Measurements from ENCODE around the gene PSMD3. TPM values are rescaled to one million over a fixed set of nuclear protein-coding genes. Genes with fewer than 3 reads are reported as not detected.
A peak's percentile ranks its signal among the peaks of the same experiment; 100 is the strongest.
"Not testable (repeated sequence)": the region's sequence is repeated elsewhere in the genome, so short reads cannot be mapped to it uniquely, and the experiment has no call there.

The PSMD3 gene
- total and polyA plus RNA-seq, 4 donors = 54.3 to 136 (median 104) TPM

GRCh38 chr17:39981766-39982375 lies 1.3 kb downstream of the PSMD3 start:
- H3K36me3 ChIP-seq (ENCODE audit: control insufficient read depth, insufficient read depth, low read length) = peaks cover 30% of the 10 kb centered on the region
- no peak overlapping the region for H3K27ac ChIP-seq (ENCODE audit: low read depth, low read length)
- peak overlapping the region; percentile 86 for H3K4me3 ChIP-seq (ENCODE audit: low read depth, low read length)
- no peak for DNase-seq (ENCODE audit: low read depth in 4 of 6, low spot score in 6 of 6)
- no peaks in the 10 kb centered on the region for H3K4me1 ChIP-seq (ENCODE audit: control insufficient read depth, insufficient read depth, low read length)
- no peaks in the 10 kb centered on the region for H3K27me3 ChIP-seq (ENCODE audit: control insufficient read depth, insufficient read depth, low read length)
- H3K9me3 ChIP-seq (ENCODE audit: control insufficient read depth, insufficient read depth, low read length) = no peaks in the 10 kb centered on the region
- WGBS (ENCODE audit: insufficient coverage) = 17% methylated on average over 3 of the region's 7 CpGs

DNA sequence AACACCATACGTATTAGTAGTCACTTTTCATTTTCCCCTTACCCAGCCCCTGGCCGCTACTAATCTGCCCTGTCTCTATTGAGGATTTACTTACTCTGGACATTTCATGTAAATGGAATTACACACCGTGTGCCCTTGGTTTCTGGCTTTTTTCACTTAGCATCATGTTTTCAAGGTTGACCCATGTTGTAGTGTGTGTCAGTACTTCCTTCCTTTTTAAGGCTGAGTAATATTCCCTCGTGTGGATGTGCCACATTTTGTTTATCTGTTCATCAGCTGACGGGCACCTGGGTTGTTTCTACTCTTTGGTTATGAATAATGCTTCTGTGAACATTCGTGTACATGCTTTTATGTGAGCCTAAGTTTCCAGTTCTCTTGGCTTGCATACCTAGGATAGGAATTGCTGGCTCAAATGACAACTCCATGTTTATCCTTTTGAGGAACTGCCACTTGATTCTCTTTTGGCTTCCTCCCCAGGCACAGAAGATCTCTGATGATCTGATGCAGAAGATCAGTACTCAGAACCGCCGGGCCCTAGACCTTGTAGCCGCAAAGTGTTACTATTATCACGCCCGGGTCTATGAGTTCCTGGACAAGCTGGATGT lies 7.7 kb downstream of the PSMD3 start:
- H3K36me3 ChIP-seq (ENCODE audit: control insufficient read depth, insufficient read depth, low read length) = peaks cover 90% of the 10 kb centered on the region
- H3K4me1 ChIP-seq (ENCODE audit: control insufficient read depth, insufficient read depth, low read length) = no peaks in the 10 kb centered on the region
- no peaks in the 10 kb centered on the region for H3K27me3 ChIP-seq (ENCODE audit: control insufficient read depth, insufficient read depth, low read length)
- H3K27ac ChIP-seq (ENCODE audit: low read depth, low read length) = no peak overlapping the region
- no peak overlapping the region for H3K4me3 ChIP-seq (ENCODE audit: low read depth, low read length)
- no peak for DNase-seq (ENCODE audit: low read depth in 4 of 6, low spot score in 6 of 6)
- WGBS (ENCODE audit: insufficient coverage) = 94% methylated on average over 9 of the region's 11 CpGs
- H3K9me3 ChIP-seq (ENCODE audit: control insufficient read depth, insufficient read depth, low read length) = no peaks in the 10 kb centered on the region

- Histone ChIP-seq H3K9me3 (ENCODE audit: control insufficient read depth, insufficient read depth, low read length) (no peaks in the 10 kb centered on the region), H3K4me3 (ENCODE audit: low read depth, low read length) (no peak overlapping the region), H3K36me3 (ENCODE audit: control insufficient read depth, insufficient read depth, low read length) (peaks cover 94% of the 10 kb centered on the region), H3K27me3 (ENCODE audit: control insufficient read depth, insufficient read depth, low read length) (no peaks in the 10 kb centered on the region), H3K4me1 (ENCODE audit: control insufficient read depth, insufficient read depth, low read length) (no peaks in the 10 kb centered on the region), H3K27ac (ENCODE audit: low read depth, low read length) (no peak overlapping the region)
- DNase-seq (ENCODE audit: low read depth in 4 of 6, low spot score in 6 of 6) = no peak
- 95% methylated on average over 11 of the region's 11 CpGs for WGBS (ENCODE audit: insufficient coverage)
Measured at GRCh38 chr17:39994448-39994847, 13.8 kb downstream of the PSMD3 start.

DNA sequence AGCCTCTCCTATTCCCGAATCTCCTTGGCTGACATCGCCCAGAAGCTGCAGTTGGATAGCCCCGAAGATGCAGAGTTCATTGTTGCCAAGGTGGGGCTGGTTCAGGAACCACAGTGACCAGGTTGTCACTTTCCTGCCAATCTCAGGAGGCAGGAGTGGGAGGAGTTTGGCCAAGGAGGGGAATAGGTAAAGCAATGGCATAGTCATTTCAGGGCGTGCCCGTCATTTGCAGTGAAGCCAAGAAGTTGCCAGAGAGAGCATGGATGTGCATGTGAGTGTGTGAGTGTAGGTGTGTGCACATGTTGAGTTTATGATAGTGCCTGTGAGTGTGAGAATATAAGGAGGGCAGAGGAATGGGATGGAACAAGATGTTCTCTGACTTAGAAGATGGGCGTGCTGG lies 14.8 kb downstream of the PSMD3 start:
- H3K27me3 ChIP-seq (ENCODE audit: control insufficient read depth, insufficient read depth, low read length) = no peaks in the 10 kb centered on the region
- H3K4me1 ChIP-seq (ENCODE audit: control insufficient read depth, insufficient read depth, low read length) = no peaks in the 10 kb centered on the region
- 100% methylated on average over 5 of the region's 6 CpGs for WGBS (ENCODE audit: insufficient coverage)
- peaks cover 84% of the 10 kb centered on the region for H3K36me3 ChIP-seq (ENCODE audit: control insufficient read depth, insufficient read depth, low read length)
- no peak for DNase-seq (ENCODE audit: low read depth in 4 of 6, low spot score in 6 of 6)
- H3K27ac ChIP-seq (ENCODE audit: low read depth, low read length) = no peak overlapping the region
- no peaks in the 10 kb centered on the region for H3K9me3 ChIP-seq (ENCODE audit: control insufficient read depth, insufficient read depth, low read length)
- no peak overlapping the region for H3K4me3 ChIP-seq (ENCODE audit: low read depth, low read length)

- peaks cover 76% of the 10 kb centered on the region for H3K36me3 ChIP-seq (ENCODE audit: control insufficient read depth, insufficient read depth, low read length)
- no peak overlapping the region for H3K4me3 ChIP-seq (ENCODE audit: low read depth, low read length)
- H3K4me1 ChIP-seq (ENCODE audit: control insufficient read depth, insufficient read depth, low read length) = no peaks in the 10 kb centered on the region
- H3K27ac ChIP-seq (ENCODE audit: low read depth, low read length) = no peak overlapping the region
- H3K9me3 ChIP-seq (ENCODE audit: control insufficient read depth, insufficient read depth, low read length) = no peaks in the 10 kb centered on the region
- DNase-seq (ENCODE audit: low read depth in 4 of 6, low spot score in 6 of 6) = no peak
- WGBS (ENCODE audit: insufficient coverage) = 98% methylated on average over 7 of the region's 8 CpGs
- H3K27me3 ChIP-seq (ENCODE audit: control insufficient read depth, insufficient read depth, low read length) = no peaks in the 10 kb centered on the region
Measured at GRCh38 chr17:39996162-39996561, 15.6 kb downstream of the PSMD3 start.

DNA sequence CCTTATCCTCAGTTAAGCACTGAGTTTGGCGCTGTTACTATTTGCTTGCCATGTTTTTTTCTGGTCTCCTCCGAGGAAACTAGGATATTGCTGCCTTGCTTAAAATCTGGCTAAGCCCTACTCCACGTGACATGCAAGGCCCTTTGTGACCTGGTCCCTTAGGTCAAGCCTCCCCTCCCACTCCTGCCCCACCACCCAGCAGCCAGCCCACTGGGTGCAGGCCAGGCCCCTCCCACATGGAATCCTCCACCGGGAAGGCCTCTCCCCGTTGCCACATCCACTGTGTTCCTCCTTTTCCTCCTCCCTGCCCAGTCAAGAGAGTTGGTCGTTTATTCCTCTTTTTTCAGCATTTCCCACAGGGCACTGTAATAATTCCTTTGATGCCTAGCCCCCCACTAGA lies 16.2 kb downstream of the PSMD3 start:
- DNase-seq (ENCODE audit: low read depth in 4 of 6, low spot score in 6 of 6) = no peak
- Histone ChIP-seq H3K4me1 (ENCODE audit: control insufficient read depth, insufficient read depth, low read length) (no peaks in the 10 kb centered on the region), H3K4me3 (ENCODE audit: low read depth, low read length) (no peak overlapping the region), H3K36me3 (ENCODE audit: control insufficient read depth, insufficient read depth, low read length) (peaks cover 70% of the 10 kb centered on the region), H3K9me3 (ENCODE audit: control insufficient read depth, insufficient read depth, low read length) (no peaks in the 10 kb centered on the region), H3K27me3 (ENCODE audit: control insufficient read depth, insufficient read depth, low read length) (no peaks in the 10 kb centered on the region), H3K27ac (ENCODE audit: low read depth, low read length) (no peak overlapping the region)
- WGBS (ENCODE audit: insufficient coverage) = 72% methylated on average over 6 of the region's 6 CpGs

- H3K27ac ChIP-seq (ENCODE audit: low read depth, low read length) = no peak overlapping the region
Measured at GRCh38 chr17:39997543-39997942, 16.9 kb downstream of the PSMD3 start.

GRCh38 chr17:39999067-39999466 lies 18.5 kb downstream of the PSMD3 start:
- Histone ChIP-seq H3K36me3 (ENCODE audit: control insufficient read depth, insufficient read depth, low read length) (peaks cover 47% of the 10 kb centered on the region), H3K4me1 (ENCODE audit: control insufficient read depth, insufficient read depth, low read length) (no peaks in the 10 kb centered on the region), H3K4me3 (ENCODE audit: low read depth, low read length) (no peak overlapping the region), H3K27ac (ENCODE audit: low read depth, low read length) (no peak overlapping the region), H3K27me3 (ENCODE audit: control insufficient read depth, insufficient read depth, low read length) (no peaks in the 10 kb centered on the region), H3K9me3 (ENCODE audit: control insufficient read depth, insufficient read depth, low read length) (no peaks in the 10 kb centered on the region)
- WGBS (ENCODE audit: insufficient coverage) = 93% methylated on average over 3 of the region's 4 CpGs
- no peak for DNase-seq (ENCODE audit: low read depth in 4 of 6, low spot score in 6 of 6)

More at GRCh38 chr17:39997543-39997942, 16.9 kb downstream of the PSMD3 start:
- Histone ChIP-seq H3K4me3 (ENCODE audit: low read depth, low read length) (no peak overlapping the region), H3K36me3 (ENCODE audit: control insufficient read depth, insufficient read depth, low read length) (peaks cover 63% of the 10 kb centered on the region), H3K4me1 (ENCODE audit: control insufficient read depth, insufficient read depth, low read length) (no peaks in the 10 kb centered on the region), H3K9me3 (ENCODE audit: control insufficient read depth, insufficient read depth, low read length) (no peaks in the 10 kb centered on the region), H3K27me3 (ENCODE audit: control insufficient read depth, insufficient read depth, low read length) (no peaks in the 10 kb centered on the region)
- no peak for DNase-seq (ENCODE audit: low read depth in 4 of 6, low spot score in 6 of 6)
- no CpG with 5 or more reads among the region's 4 CpGs for WGBS (ENCODE audit: insufficient coverage)

DNA sequence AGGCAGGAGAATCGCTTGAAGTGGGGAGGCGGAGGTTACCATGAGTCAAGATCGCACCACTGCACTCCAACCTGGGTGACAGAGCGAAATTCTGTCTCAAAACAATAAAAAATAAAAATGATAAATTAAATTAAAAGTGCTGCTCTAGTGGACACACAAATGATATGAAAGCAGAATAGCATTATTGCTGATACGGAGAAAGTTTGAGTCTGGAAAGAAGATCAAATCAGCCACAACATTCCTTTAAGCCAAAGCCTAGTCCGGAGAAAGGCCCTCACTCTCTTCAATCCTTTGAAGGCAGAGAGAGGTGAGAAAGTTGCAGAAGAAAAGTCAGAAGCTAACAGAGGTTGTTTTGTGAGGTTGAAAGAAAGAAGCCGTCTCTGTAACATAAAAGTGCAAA lies 19.6 kb downstream of the PSMD3 start:
- Histone ChIP-seq H3K27me3 (ENCODE audit: control insufficient read depth, insufficient read depth, low read length) (no peaks in the 10 kb centered on the region), H3K27ac (ENCODE audit: low read depth, low read length) (no peak overlapping the region), H3K9me3 (ENCODE audit: control insufficient read depth, insufficient read depth, low read length) (no peaks in the 10 kb centered on the region), H3K36me3 (ENCODE audit: control insufficient read depth, insufficient read depth, low read length) (peaks cover 36% of the 10 kb centered on the region), H3K4me1 (ENCODE audit: control insufficient read depth, insufficient read depth, low read length) (no peaks in the 10 kb centered on the region), H3K4me3 (ENCODE audit: low read depth, low read length) (no peak overlapping the region)
- 93% methylated on average over 3 of the region's 7 CpGs for WGBS (ENCODE audit: insufficient coverage)
- DNase-seq (ENCODE audit: low read depth in 4 of 6, low spot score in 6 of 6) = no peak

DNA sequence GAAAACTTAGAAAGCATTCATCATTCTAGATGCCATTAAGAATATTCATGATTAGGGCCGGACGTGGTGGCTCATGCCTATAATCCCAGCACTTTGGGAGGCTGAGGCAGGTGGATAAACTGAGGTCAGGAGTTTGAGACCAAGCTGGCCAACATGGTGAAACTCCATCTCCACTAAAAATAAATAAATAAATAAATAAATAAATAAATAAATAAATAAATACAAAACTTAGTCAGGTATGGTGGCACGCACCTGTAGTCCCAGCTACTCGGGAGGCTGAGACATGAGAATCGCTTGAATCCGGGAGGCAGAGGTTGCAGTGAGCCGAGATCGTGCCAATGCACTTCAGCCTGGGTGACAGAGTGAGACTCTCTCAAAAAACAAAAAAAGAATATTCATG lies 20.7 kb downstream of the PSMD3 start:
- not testable (repeated sequence) for H3K9me3 ChIP-seq (ENCODE audit: control insufficient read depth, insufficient read depth, low read length); H3K4me3 ChIP-seq (ENCODE audit: low read depth, low read length); H3K27ac ChIP-seq (ENCODE audit: low read depth, low read length); DNase-seq (ENCODE audit: low read depth in 4 of 6, low spot score in 6 of 6); H3K27me3 ChIP-seq (ENCODE audit: control insufficient read depth, insufficient read depth, low read length); H3K4me1 ChIP-seq (ENCODE audit: control insufficient read depth, insufficient read depth, low read length)
- 85% methylated on average over 5 of the region's 8 CpGs for WGBS (ENCODE audit: insufficient coverage)
- H3K36me3 ChIP-seq (ENCODE audit: control insufficient read depth, insufficient read depth, low read length) = peaks cover 25% of the 10 kb centered on the region

All from spinal cord (tissue), 10 donors.